Measurements from ENCODE around the gene CPZ.

DNA sequence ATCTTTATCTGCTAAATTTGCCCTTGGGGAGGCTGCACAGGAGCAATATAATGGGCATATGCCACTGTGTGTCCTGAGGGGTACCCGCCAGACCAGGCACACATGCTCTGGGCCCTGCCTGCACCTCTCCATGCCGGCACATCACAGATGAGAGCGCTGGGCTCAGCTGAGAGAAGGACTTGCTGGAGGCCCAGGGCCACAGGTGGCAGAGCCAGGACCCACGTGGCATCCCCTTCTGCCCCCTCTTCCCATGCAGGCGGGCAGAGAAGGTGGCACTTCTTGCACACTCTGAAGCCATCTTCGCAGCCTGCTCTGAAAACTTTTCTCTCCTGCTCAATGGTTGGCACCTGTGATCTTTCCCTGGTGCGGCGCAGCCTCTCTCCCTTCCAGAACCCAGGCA is 20.1 kb downstream of the CPZ start:
- TF ChIP-seq, protein P1, sequence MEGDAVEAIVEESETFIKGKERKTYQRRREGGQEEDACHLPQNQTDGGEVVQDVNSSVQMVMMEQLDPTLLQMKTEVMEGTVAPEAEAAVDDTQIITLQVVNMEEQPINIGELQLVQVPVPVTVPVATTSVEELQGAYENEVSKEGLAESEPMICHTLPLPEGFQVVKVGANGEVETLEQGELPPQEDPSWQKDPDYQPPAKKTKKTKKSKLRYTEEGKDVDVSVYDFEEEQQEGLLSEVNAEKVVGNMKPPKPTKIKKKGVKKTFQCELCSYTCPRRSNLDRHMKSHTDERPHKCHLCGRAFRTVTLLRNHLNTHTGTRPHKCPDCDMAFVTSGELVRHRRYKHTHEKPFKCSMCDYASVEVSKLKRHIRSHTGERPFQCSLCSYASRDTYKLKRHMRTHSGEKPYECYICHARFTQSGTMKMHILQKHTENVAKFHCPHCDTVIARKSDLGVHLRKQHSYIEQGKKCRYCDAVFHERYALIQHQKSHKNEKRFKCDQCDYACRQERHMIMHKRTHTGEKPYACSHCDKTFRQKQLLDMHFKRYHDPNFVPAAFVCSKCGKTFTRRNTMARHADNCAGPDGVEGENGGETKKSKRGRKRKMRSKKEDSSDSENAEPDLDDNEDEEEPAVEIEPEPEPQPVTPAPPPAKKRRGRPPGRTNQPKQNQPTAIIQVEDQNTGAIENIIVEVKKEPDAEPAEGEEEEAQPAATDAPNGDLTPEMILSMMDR (conservative IDR thresholded peaks at IDR 0.05): no peak
- TF ChIP-seq EZH2 (IDR thresholded peaks at IDR 0.05; ENCODE audit: low read depth): no peak
